Measurements from ENCODE around the gene ANGPTL2. TPM values are rescaled to one million over a fixed set of nuclear protein-coding genes. Genes with fewer than 3 reads are reported as not detected.

The ANGPTL2 gene
- total RNA-seq, 2 experiments from 2014 or later = not detected

DNA sequence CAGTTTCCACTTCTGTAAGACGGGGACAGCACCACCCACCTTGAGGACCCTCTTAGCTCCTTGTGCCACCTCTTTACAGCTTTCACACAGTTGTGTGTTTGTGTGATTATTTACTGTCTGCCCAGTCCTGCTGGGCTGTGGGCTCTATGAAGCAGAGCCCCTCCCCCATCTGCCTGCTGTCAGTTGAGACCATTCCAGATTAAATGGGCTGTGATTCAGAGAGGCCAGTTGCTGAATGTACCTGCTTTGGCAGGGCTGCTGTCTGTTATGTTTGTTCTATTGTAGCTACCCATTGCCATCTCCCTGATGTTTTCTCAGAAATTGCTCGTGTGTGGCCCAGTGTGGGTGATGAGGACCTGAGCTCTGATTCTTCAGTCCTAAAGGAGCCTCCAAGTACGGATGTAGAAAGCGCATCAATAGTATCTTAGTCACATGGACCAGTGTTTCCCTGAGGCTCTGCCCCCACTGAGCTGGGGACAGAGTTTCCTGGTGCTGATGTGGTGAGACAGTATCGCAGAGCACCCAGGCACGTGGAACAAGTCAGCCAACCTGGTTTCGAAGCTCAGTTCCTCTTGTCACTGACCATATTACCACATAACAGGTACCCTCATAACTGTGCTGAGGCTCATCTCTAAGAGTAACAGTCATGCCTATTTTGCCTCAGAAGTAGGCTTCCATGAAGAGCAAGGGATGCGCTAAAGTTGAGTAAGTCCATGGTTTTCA, 3.7 kb downstream of the ANGPTL2 start:
- H3K36me3 Mint-ChIP-seq = no peaks in the 10 kb centered on the region
- H3K4me1 Mint-ChIP-seq = peaks cover 8% of the 10 kb centered on the region
- no peaks in the 10 kb centered on the region for H3K9me3 Mint-ChIP-seq
- no peak overlapping the region for H3K27ac Mint-ChIP-seq
- no peak overlapping the region for H3K4me3 Mint-ChIP-seq
- peaks cover 46% of the 10 kb centered on the region for H3K27me3 Mint-ChIP-seq
- no peak for DNase-seq

DNA sequence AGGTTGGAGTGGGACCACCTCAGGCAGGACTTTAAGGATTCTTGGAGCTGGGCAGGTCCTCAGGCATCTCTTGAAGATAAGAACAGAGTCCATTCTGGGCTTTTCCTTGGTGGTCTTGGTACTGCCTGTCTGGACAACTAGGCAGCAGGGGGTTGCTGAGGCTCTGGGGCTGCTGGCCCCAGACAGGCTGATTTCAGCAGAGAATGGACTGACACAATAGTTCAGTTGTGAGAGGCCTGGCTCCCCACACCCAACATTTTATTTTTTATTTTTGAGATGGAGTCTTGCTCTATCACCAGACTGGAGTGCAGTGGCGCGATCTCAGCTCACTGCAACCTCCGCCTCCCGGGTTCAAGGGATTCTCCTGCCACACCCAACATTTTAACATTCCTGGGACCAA, 4.6 kb downstream of the ANGPTL2 start:
- no peak for DNase-seq
- peaks cover 36% of the 10 kb centered on the region for H3K27me3 Mint-ChIP-seq
- no peaks in the 10 kb centered on the region for H3K36me3 Mint-ChIP-seq

DNA sequence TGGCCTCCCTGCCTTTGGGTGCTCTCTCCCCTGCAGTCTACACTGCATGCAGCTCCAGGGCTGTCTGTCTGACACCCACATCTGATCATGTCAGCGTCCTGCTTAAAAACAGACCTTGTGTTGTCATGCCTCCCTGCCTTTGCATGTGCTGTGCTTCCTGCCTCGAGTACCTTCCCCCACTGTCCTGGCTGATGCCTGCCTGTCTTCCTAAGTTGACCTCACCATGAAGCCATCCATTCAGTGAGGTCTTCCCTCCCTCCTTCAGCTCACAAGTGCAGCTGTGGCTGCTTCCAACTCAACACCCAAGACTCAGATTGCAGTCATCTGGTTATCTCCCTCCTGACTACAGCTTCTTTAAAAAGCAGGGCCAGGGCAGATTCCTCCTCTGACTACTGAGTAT, 5.5 kb downstream of the ANGPTL2 start:
- Mint-ChIP-seq H3K9me3 (no peaks in the 10 kb centered on the region), H3K27me3 (peaks cover 29% of the 10 kb centered on the region), H3K27ac (no peak overlapping the region), H3K4me3 (no peak overlapping the region), H3K4me1 (peaks cover 8% of the 10 kb centered on the region), H3K36me3 (no peaks in the 10 kb centered on the region)
- DNase-seq = no peak

More for the DNA sequence above, 4.6 kb downstream of the ANGPTL2 start:
- Mint-ChIP-seq H3K9me3 (no peaks in the 10 kb centered on the region), H3K4me1 (peaks cover 8% of the 10 kb centered on the region), H3K27ac (no peak overlapping the region), H3K4me3 (no peak overlapping the region)

DNA sequence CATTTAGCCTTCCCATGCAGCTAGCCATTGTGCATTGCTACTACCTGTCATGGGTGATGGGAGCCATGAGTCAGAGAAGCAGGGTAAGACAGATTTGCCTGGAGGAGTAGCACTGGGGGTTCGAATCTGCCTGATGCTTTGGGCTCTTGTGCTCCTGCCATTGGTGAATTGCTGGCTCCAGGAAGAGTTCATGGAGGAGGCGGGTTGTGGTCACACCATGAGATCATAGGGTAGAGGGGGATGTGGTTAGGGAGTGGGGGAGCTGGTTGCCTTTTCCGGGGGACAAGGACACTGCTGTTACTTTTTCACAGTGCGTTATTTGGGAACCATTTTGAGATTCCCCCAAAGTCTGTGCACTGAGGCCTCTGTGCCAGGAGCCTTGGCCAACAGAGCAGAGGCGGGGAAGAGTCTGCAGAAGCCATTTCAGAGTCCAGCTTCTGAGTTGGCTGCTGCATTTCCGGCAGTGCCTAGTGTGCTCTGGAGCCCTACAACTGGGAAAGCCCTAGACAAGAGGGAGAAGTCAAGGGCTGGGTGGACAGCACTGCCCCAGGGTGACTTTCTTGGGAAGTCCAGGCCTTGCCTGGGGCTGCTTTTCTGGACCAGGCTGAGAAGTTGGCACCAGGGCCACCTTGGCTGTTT, 6.2 kb downstream of the ANGPTL2 start:
- Mint-ChIP-seq H3K36me3 (no peaks in the 10 kb centered on the region), H3K27me3 (peaks cover 21% of the 10 kb centered on the region), H3K9me3 (no peaks in the 10 kb centered on the region), H3K4me1 (peaks cover 8% of the 10 kb centered on the region), H3K4me3 (no peak overlapping the region), H3K27ac (peak overlapping the region; percentile 67)
- DNase-seq = peak; percentile 17

DNA sequence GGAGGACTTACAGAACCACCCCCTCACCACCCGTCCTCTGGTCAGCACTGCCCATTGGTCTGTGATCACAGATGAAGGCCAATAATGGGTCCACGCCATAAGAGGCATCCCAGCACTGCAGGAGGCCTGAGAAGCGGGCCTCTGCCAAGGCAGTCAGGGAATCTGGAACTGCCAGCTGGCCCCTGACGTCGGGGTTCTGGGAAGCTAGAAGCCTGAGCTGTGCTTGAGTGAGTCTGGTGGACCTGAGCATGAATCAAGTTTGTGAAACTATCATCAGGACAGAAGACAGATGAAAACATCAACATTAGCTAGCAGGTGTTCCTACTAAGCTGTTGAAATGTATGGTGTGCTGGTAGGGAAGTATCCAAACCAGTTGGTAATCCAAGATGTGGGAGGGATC, 7.8 kb downstream of the ANGPTL2 start:
- Mint-ChIP-seq H3K4me3 (no peak overlapping the region), H3K36me3 (no peaks in the 10 kb centered on the region), H3K27me3 (peaks cover 7% of the 10 kb centered on the region), H3K9me3 (no peaks in the 10 kb centered on the region), H3K4me1 (peaks cover 8% of the 10 kb centered on the region), H3K27ac (no peak overlapping the region)
- DNase-seq = no peak

DNA sequence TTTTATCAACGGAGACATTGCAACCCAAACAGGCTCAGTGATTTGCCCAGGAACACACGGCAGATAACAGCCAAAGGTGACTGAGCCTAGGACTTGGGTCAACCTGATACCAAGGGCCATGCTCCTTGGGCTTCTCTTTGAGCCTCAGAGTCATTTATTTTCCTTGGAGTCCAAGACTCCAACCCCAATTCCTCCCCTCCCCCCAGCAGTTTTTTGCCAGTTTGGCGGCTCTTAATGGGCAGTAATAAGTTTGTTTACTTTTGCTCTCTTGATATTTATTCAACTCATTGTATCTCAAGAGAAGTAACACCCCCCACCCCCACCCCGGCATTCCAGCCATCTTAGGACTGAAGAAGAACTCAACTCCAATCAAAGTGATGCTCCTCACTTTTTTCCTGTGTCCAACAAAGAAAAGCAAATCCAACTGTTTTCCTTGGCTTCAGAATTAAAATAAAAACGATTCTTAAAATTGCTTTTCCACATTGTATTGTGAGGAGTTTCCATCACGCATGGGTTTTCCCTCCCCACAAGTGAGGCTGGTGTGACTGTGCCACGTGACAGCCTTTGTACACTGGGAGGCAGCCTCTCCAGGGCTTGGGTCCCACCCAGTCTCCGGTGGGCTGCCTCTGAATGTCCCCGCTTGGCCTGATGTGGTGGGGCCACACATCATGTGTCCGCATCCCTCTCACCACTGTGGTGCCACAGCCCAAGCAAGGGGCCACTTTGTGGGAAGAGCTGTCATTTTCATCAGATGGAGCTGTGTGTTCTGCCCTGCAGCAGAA, 9.1 kb downstream of the ANGPTL2 start:
- H3K4me3 Mint-ChIP-seq = no peak overlapping the region
- no peak overlapping the region for H3K27ac Mint-ChIP-seq

DNA sequence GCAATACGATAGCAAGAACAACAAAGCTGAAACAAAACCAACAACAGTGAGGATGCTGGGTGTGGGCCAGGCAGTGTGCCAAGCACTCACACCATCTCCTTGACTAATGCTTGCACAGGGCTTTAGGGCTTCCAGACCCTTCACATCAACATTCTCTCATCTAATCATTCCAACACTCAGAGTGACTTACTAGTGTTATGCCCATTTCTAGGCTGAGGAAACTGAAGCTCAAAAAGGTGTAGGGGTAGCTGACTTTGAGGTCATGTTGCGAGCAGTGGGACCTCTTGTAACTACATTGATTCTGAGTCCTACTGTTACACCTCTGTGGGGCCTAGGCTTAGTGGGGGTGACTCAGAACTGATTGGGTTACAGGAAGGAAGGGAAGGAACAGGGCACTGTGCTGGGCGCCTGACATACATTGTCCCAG, 9.7 kb downstream of the ANGPTL2 start:
- Mint-ChIP-seq H3K9me3 (no peaks in the 10 kb centered on the region), H3K36me3 (no peaks in the 10 kb centered on the region)

More for the DNA sequence above, 9.1 kb downstream of the ANGPTL2 start:
- H3K36me3 Mint-ChIP-seq = no peaks in the 10 kb centered on the region
- no peak for DNase-seq
- peaks cover 8% of the 10 kb centered on the region for H3K4me1 Mint-ChIP-seq
- H3K9me3 Mint-ChIP-seq = no peaks in the 10 kb centered on the region
- H3K27me3 Mint-ChIP-seq = peaks cover 7% of the 10 kb centered on the region

DNA sequence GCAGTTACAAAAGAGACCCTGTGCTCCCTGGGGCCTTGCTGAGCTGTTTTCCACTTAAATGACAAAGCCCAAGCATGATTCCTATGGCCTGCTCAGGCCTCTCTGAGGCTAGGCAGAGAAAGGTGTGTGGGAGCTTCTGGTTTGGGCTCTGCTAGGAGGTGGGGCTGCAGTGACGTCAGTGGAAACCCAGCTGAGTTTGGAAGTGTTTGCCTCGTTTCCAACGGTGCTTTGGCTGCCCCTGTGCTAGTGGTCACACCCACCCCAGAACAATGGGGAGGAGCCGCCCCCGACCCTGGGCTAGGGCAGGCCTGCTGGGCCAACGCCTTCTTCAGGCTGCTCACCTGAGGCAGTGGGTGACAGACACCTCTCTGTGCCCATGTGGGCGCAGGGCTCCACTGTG, 10.4 kb downstream of the ANGPTL2 start:
- Mint-ChIP-seq H3K4me3 (no peak overlapping the region), H3K36me3 (no peaks in the 10 kb centered on the region), H3K4me1 (peaks cover 7% of the 10 kb centered on the region), H3K9me3 (no peaks in the 10 kb centered on the region), H3K27me3 (peaks cover 1% of the 10 kb centered on the region), H3K27ac (no peak overlapping the region)
- DNase-seq = no peak

More for the DNA sequence above, 9.7 kb downstream of the ANGPTL2 start:
- Mint-ChIP-seq H3K27ac (no peak overlapping the region), H3K4me1 (peaks cover 8% of the 10 kb centered on the region), H3K4me3 (no peak overlapping the region), H3K27me3 (peaks cover 7% of the 10 kb centered on the region)
- DNase-seq = no peak

DNA sequence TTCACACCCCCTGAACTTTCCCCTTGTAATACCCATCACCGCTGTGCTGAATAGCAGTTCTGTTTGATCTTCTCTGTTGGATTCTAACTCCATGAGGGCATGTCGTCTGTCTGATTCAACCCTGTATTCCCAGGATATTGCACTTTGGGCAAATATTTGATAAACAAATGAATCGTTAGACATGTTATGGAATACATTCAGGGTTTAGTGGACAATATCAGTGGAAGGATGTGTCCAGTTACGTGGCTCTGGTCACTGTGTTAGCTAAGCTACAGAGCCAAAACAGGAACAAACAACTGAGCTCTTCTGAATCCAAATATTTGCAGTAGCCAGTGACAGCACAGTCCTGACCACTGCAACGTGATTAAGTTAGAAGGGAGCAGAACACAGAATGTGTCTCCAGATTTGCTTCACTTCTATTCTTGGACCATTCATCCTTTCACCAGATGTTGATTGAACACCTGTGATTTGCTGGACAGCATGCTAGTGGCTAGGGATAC, 13.2 kb downstream of the ANGPTL2 start:
- H3K4me1 Mint-ChIP-seq = no peaks in the 10 kb centered on the region
- no peak for DNase-seq
- no peaks in the 10 kb centered on the region for H3K9me3 Mint-ChIP-seq
- no peaks in the 10 kb centered on the region for H3K36me3 Mint-ChIP-seq
- H3K4me3 Mint-ChIP-seq = no peak overlapping the region
- H3K27me3 Mint-ChIP-seq = no peaks in the 10 kb centered on the region
- H3K27ac Mint-ChIP-seq = no peak overlapping the region

DNA sequence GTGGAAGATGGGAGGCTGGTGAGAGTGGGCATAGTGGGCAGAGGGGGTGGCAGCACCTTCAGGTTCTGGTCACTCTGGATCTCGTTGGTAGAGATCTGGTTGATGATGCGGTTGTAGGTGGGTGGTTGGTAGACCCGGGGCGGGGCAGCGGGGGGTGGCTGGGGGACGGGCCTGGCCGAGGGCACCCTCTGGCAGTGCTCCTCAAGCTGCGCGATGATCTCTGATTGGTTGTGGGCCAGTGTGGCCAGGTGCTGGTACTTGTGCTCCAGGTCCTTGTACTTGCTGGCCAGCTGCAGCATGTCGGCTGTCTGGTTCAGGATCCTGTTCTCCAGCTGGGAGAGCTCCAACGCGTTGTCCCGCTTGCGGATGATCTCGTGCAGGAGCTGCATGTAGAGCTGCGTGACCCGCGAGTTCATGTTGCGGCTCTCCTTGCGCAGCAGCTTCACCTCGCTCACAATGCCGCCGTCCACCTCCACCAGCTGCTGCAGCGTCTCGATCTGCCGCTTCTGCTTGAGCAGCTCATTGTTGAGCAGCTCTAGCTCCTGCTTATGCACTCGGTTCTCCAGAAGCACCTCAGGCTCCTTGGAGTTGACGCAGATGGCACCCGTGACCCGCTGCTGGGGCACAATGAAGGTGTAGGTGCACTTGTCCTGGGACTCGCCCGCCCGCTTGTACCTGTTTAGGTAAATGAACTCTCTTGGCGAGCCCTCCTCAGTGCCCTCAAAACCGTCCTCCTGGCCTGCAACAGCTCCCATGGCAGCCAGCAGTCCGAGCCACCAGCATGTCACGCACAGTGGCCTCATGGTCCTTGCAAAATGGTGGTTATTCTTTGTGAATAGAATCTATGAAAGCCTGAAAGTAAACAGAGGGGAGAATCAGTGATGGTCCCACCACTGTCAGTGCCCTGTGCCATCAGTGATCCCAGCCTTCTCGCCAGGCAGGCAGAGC, 14.2 kb downstream of the ANGPTL2 start:
- Mint-ChIP-seq H3K36me3 (no peaks in the 10 kb centered on the region), H3K9me3 (no peaks in the 10 kb centered on the region), H3K27ac (no peak overlapping the region), H3K4me1 (no peaks in the 10 kb centered on the region), H3K4me3 (no peak overlapping the region), H3K27me3 (no peaks in the 10 kb centered on the region)
- DNase-seq = no peak

DNA sequence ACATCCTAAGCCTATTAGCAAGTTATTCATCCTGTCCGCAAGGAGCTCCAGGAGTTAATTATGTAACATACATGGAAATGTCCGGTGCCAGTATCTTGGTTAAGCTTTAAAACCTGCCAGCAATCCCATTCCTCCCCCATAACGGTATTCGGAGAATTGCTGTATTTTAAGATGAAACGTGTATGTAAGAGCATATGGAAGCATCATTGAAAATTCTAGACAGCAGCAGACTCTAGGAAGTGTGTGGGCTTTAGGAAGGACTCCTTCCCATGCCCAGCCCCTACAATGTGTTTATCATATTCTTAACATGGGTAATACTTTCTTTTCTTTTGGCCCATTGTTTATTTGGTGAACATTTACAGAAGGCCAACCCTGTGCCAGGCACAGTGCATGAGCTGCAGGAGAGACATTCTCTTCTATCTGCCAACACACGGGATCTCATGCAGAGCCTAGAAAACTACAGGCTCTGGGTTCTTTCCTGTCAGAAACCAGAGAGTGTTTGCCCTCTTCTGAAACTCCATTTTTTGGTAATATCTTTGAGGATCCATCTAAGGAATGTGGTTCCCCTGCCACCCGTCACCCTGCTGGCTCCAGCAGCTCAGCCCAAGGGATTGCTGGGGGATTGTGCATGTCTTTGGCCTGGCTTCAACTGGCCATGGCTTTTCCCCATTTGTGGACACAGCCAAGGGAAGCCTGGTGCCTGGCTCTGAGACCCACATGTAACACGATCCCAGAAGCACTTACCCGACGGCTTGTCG, 15.1 kb downstream of the ANGPTL2 start:
- Mint-ChIP-seq H3K27me3 (no peaks in the 10 kb centered on the region), H3K27ac (no peak overlapping the region), H3K36me3 (no peaks in the 10 kb centered on the region), H3K9me3 (no peaks in the 10 kb centered on the region), H3K4me3 (no peak overlapping the region), H3K4me1 (no peaks in the 10 kb centered on the region)
- DNase-seq = no peak

DNA sequence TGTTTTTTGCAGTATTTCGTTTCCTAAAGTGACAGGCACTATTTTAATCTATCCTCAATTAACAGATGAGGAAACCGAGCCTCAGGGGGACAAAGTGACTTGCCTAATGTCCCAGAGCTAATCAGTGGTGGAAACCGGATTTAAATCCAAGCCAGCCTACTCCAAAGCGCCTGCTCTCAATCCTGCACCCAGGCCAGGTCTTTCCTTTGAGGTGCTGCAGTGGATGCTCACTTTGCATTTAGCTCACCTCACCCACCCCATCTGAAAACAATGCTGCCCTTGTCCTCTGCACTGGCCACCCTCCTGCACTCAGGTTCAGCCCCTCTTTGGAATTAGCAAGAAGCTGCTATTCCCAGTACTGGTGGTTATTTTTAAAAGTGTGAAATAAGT, 16.0 kb downstream of the ANGPTL2 start:
- no peak overlapping the region for H3K4me3 Mint-ChIP-seq
- H3K36me3 Mint-ChIP-seq = no peaks in the 10 kb centered on the region
- H3K9me3 Mint-ChIP-seq = no peaks in the 10 kb centered on the region
- H3K4me1 Mint-ChIP-seq = no peaks in the 10 kb centered on the region
- no peak overlapping the region for H3K27ac Mint-ChIP-seq
- H3K27me3 Mint-ChIP-seq = no peaks in the 10 kb centered on the region
- no peak for DNase-seq

DNA sequence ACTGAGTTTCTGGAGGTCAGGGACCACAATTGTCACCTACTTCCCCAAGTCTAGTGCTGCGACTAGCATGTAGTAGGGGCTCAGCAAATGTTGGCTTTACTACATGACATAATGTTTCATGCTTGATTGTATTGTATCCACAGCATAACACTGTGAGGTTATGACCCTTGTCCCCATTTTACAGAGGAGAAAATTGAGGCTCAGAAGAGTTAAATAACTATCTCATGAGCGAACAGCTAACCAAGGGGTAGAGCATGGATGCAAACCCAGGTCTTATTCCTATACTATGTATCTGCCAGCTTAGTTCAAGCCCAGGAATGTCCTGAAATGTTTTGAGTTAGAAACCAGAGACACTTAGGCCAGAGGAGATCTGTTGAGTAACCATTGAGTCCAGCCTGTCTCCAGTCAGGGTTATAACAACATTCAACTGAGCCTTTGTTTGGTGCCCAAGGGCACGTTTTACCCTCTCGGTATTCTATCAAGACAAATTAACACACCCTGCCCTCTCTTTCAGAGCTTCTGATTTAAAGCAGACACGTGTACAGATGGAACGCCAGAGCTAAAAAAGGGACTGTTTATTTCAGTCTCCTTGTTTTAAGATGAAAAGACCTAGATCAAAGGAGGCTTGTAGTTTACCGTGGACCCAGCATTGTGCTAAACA, 16.5 kb downstream of the ANGPTL2 start:
- H3K4me3 Mint-ChIP-seq = no peak overlapping the region
- no peak for DNase-seq
- no peaks in the 10 kb centered on the region for H3K36me3 Mint-ChIP-seq
- H3K4me1 Mint-ChIP-seq = no peaks in the 10 kb centered on the region
- H3K27ac Mint-ChIP-seq = no peak overlapping the region
- no peaks in the 10 kb centered on the region for H3K9me3 Mint-ChIP-seq
- no peaks in the 10 kb centered on the region for H3K27me3 Mint-ChIP-seq
